CD4-positive, alpha-beta memory T cell (primary cell): Measurements from ENCODE around the gene IPMK. TPM values are rescaled to one million over a fixed set of nuclear protein-coding genes. Genes with fewer than 3 reads are reported as not detected.

Experiments
- CTCF ChIA-PET: fragments of 350-600 bp; sonication (Branson Sonifier 250); formaldehyde crosslinking; loops from one replicate; lab custom pipeline; 2021; ENCODE audit warnings: inconsistent platforms; ENCODE audit not compliant: partially characterized antibody; lab: Charles Lee
- POLR2A ChIA-PET: fragments of 350-600 bp; sonication (Branson Sonifier 250); formaldehyde crosslinking; loops from one replicate; lab custom pipeline; 2021; ENCODE audit not compliant: partially characterized antibody; lab: Charles Lee
- DNase-seq, 5 donors: peaks; one replicate each; pipeline versions ENCODE4 v3.0.0 to v3.0.0-alpha.2; 2020 to 2022; ENCODE audit warnings: mixed read lengths in 1 of 5
- H3K27ac ChIP-seq: one replicate; pipeline ENCODE4 v1.7.0; 2013; ENCODE audit warnings: low read depth, low read length
- H3K27me3 ChIP-seq: 2 replicates; pipeline ENCODE4 v1.7.0; 2013; ENCODE audit warnings: mild to moderate bottlenecking, low read length, moderate library complexity; ENCODE audit not compliant: insufficient read depth
- H3K36me3 ChIP-seq: 2 replicates; pipeline ENCODE4 v1.7.0; 2013; ENCODE audit warnings: mild to moderate bottlenecking, low read length, moderate library complexity; ENCODE audit not compliant: insufficient read depth
- H3K4me1 ChIP-seq: 2 replicates; pipeline ENCODE4 v1.7.0; 2013; ENCODE audit warnings: mild to moderate bottlenecking, low read length, moderate library complexity; ENCODE audit not compliant: insufficient read depth
- H3K4me3 ChIP-seq, 2 donors: one replicate each; pipeline ENCODE4 v1.7.0; 2013; ENCODE audit warnings: low read length in 2 of 2, mild to moderate bottlenecking in 1 of 2
- H3K9me3 ChIP-seq, 2 donors: one replicate each; pipeline ENCODE4 v1.7.0; 2013; ENCODE audit warnings: low read length in 2 of 2, control low read depth in 1 of 2; ENCODE audit not compliant: control insufficient read depth in 1 of 2
- H3K27ac Mint-ChIP-seq, 7 donors: one replicate each; pipeline ENCODE4 v1.8.0; 2020 to 2021; ENCODE audit warnings: mixed read lengths in 7 of 7, mild to moderate bottlenecking in 6 of 7, inconsistent platforms in 3 of 7, moderate library complexity in 3 of 7
- H3K27me3 Mint-ChIP-seq, 2 donors: one replicate each; pipeline ENCODE4 v1.8.0; 2020 to 2021; ENCODE audit warnings: mixed read lengths in 2 of 2
- H3K36me3 Mint-ChIP-seq, 2 donors: one replicate each; pipeline ENCODE4 v1.8.0; 2020 to 2021; ENCODE audit warnings: mixed read lengths in 2 of 2, inconsistent platforms in 1 of 2, mild to moderate bottlenecking in 1 of 2
- H3K4me1 Mint-ChIP-seq, 4 donors: one replicate each; pipeline ENCODE4 v1.8.0; 2020 to 2021; ENCODE audit warnings: mixed read lengths in 4 of 4, mild to moderate bottlenecking in 1 of 4
- H3K4me3 Mint-ChIP-seq, 8 donors: one replicate each; pipeline ENCODE4 v1.8.0; 2020 to 2021; ENCODE audit warnings: mixed read lengths in 8 of 8, mild to moderate bottlenecking in 7 of 8, moderate library complexity in 6 of 8, inconsistent platforms in 3 of 8
- H3K9me3 Mint-ChIP-seq, 8 donors: one replicate each; pipeline ENCODE4 v1.8.0; 2020 to 2021; ENCODE audit warnings: mixed read lengths in 8 of 8, mild to moderate bottlenecking in 5 of 8, inconsistent platforms in 3 of 8, moderate library complexity in 1 of 8
- intact Hi-C: fragments of 100-400 bp; cut with micrococcal nuclease; formaldehyde crosslinking; loops from one replicate; pipeline ENCODE4 v1.15.1; 2023
- polyA plus RNA-seq, 2 donors: library from polyadenylated mRNA; unstranded; fragments of 300-500 nt; fragmentation: Illumina TruSeq; gene quantifications; one replicate each; pipeline ENCODE4 v1.2.3, GENCODE V29; 2021
- total RNA-seq, 2 experiments: library from RNA; stranded (reverse); gene quantifications; one replicate each; pipeline ENCODE4 v1.2.3, GENCODE V29; 2021

IPMK gene
- total and polyA plus RNA-seq, 4 experiments from 2014 or later: 1.2 to 6.5 (median 4.1) TPM

DNA sequence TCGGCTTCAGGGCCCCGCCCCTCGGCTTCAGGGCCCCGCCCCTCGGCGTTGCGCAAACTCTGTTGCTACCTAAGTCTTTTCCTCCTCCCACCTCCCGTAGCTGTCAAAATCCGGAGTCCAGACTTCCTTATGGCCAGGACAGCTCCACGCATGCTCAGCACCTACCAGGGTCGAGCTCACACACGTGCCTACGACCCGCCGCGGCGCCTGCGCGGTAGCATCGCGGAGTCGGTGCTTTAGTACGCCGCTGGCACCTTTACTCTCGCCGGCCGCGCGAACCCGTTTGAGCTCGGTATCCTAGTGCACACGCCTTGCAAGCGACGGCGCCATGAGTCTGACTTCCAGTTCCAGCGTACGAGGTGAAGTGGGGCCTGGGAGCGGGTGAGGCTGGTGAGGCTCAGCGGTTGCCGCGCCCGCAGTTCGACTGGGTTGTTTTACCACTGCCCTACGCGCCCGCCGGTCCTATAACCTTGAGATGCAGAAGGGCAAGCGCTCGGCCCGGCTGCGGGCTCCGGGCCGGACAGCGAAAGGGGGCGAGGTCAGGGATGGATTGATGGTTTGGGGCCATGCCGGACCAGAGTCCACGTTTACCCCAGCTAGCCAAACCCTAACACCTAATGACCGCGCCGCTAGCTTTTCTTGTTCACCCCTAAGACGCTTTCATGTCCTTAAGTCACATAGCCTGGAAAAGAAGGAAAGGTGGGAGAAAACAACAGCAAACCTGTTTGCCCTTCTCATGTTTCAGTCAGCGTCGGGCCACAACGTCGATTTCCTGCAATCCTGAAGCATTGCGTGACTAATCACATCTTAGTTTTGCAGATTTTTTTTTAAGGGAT is 1.5 kb upstream of the IPMK start, which contains the start of gene CISD1:
Gene CISD1 (plus strand): TSS at position 217 of the 836 bp plus-strand sequence. CDS start 112 bp downstream, at position 329.
- Mint-ChIP-seq H3K27me3 (no peaks in the 10 kb centered on the region), H3K4me1 (peaks cover 18 to 48% (median 32%) of the 10 kb centered on the region in 4 donors), H3K9me3 (no peaks in the 10 kb centered on the region), H3K27ac (peak within 1 kb of the TSS; percentile 95 to 99 (median 97)), H3K4me3 (peak within 1 kb of the TSS; percentile 95 to 98 (median 97)), H3K36me3 (peaks cover 0 to 22% of the 10 kb centered on the region in 2 donors)
- peak within 1 kb of the TSS; percentile 70 to 84 for H3K4me3 ChIP-seq
- H3K27ac ChIP-seq: peak within 1 kb of the TSS; percentile 81
- intact Hi-C loops: loop anchor here (1.0 to 2.0 kb wide), 4 partner anchors 22 to 1908 kb away; partner anchors contain the start of genes CCDC6 and ZWINT
- ChIA-PET CTCF (interaction anchor here (0.8 to 1.9 kb wide), 8 partner anchors 8 to 116 kb away, joined by 3 to 8 read pairs (median 4); no protein-coding TSS in a partner anchor), POLR2A (interaction anchor here (0.8 to 3.4 kb wide), 6 partner anchors 14 to 1639 kb away, joined by 3 to 29 read pairs (median 4); partner anchors contain the start of genes TFAM and UBE2D1)
- H3K4me1 ChIP-seq: peaks cover 37% of the 10 kb centered on the region
- no peaks in the 10 kb centered on the region for H3K9me3 ChIP-seq
- DNase-seq: peak; percentile 90 to 98 (median 95)
- H3K27me3 ChIP-seq: no peaks in the 10 kb centered on the region
- no peaks in the 10 kb centered on the region for H3K36me3 ChIP-seq

DNA sequence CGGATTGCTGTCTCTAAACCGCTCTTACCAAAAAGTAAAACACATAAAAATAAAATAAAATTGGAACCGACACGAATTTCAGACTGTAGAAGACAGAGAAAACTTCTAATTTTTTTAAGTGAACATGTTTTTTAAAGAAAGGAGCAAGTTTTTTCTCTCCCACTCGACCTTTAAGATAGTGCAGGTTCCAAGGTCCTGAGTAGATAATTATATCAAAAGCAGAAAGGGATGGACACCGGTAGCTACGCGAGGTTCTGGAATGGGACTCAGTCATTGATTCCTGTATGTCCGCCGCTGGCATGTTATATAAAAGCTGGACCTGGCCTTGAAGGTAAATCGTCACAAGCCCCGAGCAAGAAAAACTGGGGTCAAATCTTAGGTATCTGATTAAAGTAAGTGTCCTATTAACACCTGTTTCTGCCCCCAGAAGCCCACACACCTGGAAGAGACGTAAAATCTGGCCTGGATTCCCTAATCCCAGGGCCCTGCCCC is 806 bp upstream of the IPMK start:
- H3K27ac Mint-ChIP-seq: peak overlapping the region; percentile 95 to 99 (median 97)
- H3K4me3 Mint-ChIP-seq: peak overlapping the region; percentile 95 to 98 (median 97)
- peaks cover 38% of the 10 kb centered on the region for H3K4me1 ChIP-seq
- no peaks in the 10 kb centered on the region for H3K36me3 ChIP-seq
- H3K27me3 ChIP-seq: no peaks in the 10 kb centered on the region
- CTCF ChIA-PET: interaction anchor here (0.8 to 1.9 kb wide), 7 partner anchors 9 to 115 kb away, joined by 3 to 8 read pairs (median 4); no protein-coding TSS in a partner anchor
- H3K27ac ChIP-seq: peak overlapping the region; percentile 81
- H3K27me3 Mint-ChIP-seq: no peaks in the 10 kb centered on the region
- no peaks in the 10 kb centered on the region for H3K9me3 ChIP-seq
- POLR2A ChIA-PET: interaction anchor here (0.8 to 3.4 kb wide), 7 partner anchors 14 to 1640 kb away, joined by 3 to 29 read pairs (median 4); partner anchors contain the start of genes CCDC6, TFAM and UBE2D1
- H3K4me3 ChIP-seq: peak overlapping the region; percentile 70 to 84
- peaks cover 0 to 22% of the 10 kb centered on the region in 2 donors for H3K36me3 Mint-ChIP-seq
- intact Hi-C loops: loop anchor here (1.0 to 2.0 kb wide), 4 partner anchors 22 to 1908 kb away; partner anchors contain the start of genes CCDC6 and ZWINT
- no peaks in the 10 kb centered on the region for H3K9me3 Mint-ChIP-seq
- no peak for DNase-seq
- peaks cover 18 to 54% (median 34%) of the 10 kb centered on the region in 4 donors for H3K4me1 Mint-ChIP-seq

DNA sequence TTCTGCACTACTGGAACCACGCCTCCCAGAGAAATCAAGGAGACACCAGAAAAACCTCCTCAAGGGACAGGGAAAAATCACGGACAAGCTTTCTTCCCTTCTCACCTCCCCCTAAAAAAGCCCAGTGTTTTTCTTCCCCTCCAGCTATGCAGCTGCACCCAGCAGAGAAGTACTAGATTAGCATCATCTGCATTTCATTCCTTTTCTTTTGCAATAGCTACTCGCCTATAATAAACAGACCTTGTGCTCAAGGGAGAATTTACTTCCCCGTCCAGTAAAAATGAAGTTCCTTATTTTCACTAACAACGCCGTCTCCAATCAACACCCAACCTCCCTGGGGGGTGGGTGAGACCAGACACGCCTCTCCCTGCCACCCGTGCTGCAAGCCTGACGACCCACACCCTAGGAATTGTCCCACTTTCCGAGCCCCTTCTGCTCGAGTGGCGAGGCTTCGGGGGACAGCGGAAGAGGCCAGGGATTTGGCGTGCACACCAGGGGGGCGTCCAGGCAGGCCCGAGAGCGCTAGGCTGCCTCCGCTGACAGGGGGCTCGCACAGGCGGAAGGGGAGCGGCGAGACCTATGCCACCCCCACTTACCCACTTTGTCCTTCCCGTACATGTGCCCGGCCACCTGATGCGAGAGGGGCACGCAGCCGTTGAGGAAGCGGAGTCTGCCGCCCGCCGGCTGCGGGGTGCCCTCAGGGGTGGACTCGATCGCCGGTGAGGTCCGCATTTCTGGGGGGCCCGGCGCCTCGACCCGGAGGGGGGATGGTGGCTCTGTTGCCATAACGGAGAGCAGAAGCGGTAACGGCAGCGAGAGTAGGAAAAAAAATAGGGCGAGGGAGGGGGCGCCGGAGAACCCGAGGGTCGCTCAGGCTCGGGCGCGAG is 625 bp downstream of the IPMK start:
- H3K9me3 ChIP-seq: no peaks in the 10 kb centered on the region
- no peaks in the 10 kb centered on the region for H3K36me3 ChIP-seq
- H3K4me1 ChIP-seq: peaks cover 38% of the 10 kb centered on the region
- no peaks in the 10 kb centered on the region for H3K27me3 ChIP-seq
- ChIA-PET POLR2A (interaction anchor here (1.2 to 3.4 kb wide), 5 partner anchors 68 to 1639 kb away, joined by 4 to 29 read pairs (median 7); partner anchors contain the start of genes CCDC6, TFAM and UBE2D1), CTCF (interaction anchor here (0.9 kb wide), 2 partner anchors 90 to 117 kb away, joined by 3 to 4 read pairs; no protein-coding TSS in a partner anchor)
- Mint-ChIP-seq H3K27me3 (no peaks in the 10 kb centered on the region), H3K4me1 (peaks cover 19 to 59% (median 36%) of the 10 kb centered on the region in 4 donors), H3K36me3 (peaks cover 0 to 22% of the 10 kb centered on the region in 2 donors), H3K27ac (peak overlapping the region; percentile 88 to 99 (median 98)), H3K4me3 (peak overlapping the region; percentile 92 to 99 (median 97)), H3K9me3 (no peaks in the 10 kb centered on the region)
- H3K27ac ChIP-seq: peak overlapping the region; percentile 81
- H3K4me3 ChIP-seq: peak overlapping the region; percentile 63 to 84
- peak; percentile 45 to 65 (median 53) for DNase-seq
- intact Hi-C loops: loop anchor here (1.0 kb wide), 1 partner anchor 118 kb away; the partner anchor contains the start of gene TFAM

DNA sequence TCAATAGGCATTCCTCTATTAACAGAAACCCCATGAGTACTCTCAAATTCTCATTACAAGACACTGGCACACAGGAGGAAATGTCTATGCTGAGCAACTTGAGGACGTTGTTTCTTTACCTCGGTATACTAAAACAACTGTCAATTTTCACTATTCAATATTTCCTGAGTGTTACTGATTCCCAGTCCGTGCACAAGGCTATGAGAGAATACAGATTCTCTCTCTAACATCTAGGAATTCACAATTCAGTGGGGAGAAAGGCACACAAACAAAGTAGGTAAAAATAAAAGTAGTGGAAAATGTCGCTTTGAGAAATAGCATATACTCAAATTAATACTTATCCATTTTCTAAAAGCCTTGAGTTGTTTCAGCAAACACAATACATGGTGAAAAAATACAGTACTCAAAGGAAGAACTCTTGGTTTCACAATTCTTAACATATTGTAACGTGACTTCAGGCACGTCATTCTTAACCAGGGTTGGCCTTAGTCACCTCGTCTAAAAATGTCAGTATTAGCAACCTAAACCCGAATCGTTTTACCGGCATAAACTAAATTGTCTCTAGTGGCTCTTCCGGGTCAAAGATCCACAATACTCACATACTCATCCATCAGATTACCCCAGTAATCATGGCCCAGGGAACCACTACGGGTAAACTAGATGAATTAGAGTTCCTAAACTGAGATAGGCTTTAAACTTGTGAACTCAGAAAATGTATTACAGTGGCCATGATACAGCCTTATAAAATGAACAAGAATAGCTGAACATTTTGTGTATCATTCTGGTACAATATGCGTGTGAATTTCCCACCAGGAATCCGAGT is 1.5 kb downstream of the IPMK start:
- H3K4me1 Mint-ChIP-seq: peaks cover 21 to 59% (median 37%) of the 10 kb centered on the region in 4 donors

DNA sequence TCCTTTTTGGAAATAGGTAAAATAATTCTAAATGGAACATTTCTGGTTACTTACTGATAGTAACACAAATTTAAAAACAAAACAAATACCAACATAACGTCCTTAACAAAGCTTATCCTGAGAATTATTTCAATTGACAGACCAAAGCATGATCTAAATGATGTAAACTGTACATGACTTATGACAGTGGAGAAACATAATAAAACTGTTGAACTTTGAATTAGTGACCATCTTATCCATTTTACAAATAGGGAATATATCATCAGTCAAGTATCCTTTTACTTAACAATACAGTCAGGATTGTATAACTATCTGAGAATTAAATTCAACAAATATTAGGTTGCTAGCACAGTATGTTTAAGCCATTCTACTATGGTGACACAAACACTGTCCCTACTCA is 2.4 kb downstream of the IPMK start:
- Histone ChIP-seq H3K27me3 (no peaks in the 10 kb centered on the region), H3K4me3 (no peak overlapping the region), H3K9me3 (no peaks in the 10 kb centered on the region), H3K27ac (no peak overlapping the region), H3K4me1 (peaks cover 36% of the 10 kb centered on the region), H3K36me3 (no peaks in the 10 kb centered on the region)
- H3K36me3 Mint-ChIP-seq: peaks cover 4 to 22% of the 10 kb centered on the region in 2 donors
- no peaks in the 10 kb centered on the region for H3K27me3 Mint-ChIP-seq
- H3K4me1 Mint-ChIP-seq: peaks cover 22 to 64% (median 36%) of the 10 kb centered on the region in 4 donors
- no peak for DNase-seq
- POLR2A ChIA-PET: no interaction called here
- peak overlapping the region in 3 of 7 donors; percentile 14 to 66 (median 19) for H3K27ac Mint-ChIP-seq
- CTCF ChIA-PET: no interaction called here
- intact Hi-C loops: no loop called here
- peak overlapping the region in 5 of 8 donors; percentile 31 to 99 (median 57) for H3K4me3 Mint-ChIP-seq
- no peaks in the 10 kb centered on the region for H3K9me3 Mint-ChIP-seq

More for the DNA sequence above, 1.5 kb downstream of the IPMK start:
- H3K4me3 ChIP-seq: peak overlapping the region; percentile 63 to 84
- ChIA-PET POLR2A (interaction anchor here (1.2 kb wide), 2 partner anchors 69 to 118 kb away, joined by 5 to 7 read pairs; partner anchors contain the start of genes TFAM and UBE2D1), CTCF (interaction anchor here (0.9 kb wide), 1 partner anchor 89 kb away, joined by 4 read pairs; no protein-coding TSS in a partner anchor)
- peaks cover under 1 to 22% of the 10 kb centered on the region in 2 donors for H3K36me3 Mint-ChIP-seq
- peak overlapping the region; percentile 81 for H3K27ac ChIP-seq
- no peaks in the 10 kb centered on the region for H3K9me3 Mint-ChIP-seq
- H3K27me3 ChIP-seq: no peaks in the 10 kb centered on the region
- no peaks in the 10 kb centered on the region for H3K36me3 ChIP-seq
- H3K9me3 ChIP-seq: no peaks in the 10 kb centered on the region
- intact Hi-C loops: no loop called here
- peak; percentile 42 to 68 (median 46) for DNase-seq
- no peaks in the 10 kb centered on the region for H3K27me3 Mint-ChIP-seq
- H3K4me1 ChIP-seq: peaks cover 38% of the 10 kb centered on the region
- peak overlapping the region; percentile 88 to 99 (median 98) for H3K27ac Mint-ChIP-seq
- peak overlapping the region; percentile 92 to 99 (median 97) for H3K4me3 Mint-ChIP-seq
